ENCODE measurements around the gene MT1B.

MT1B gene

DNA sequence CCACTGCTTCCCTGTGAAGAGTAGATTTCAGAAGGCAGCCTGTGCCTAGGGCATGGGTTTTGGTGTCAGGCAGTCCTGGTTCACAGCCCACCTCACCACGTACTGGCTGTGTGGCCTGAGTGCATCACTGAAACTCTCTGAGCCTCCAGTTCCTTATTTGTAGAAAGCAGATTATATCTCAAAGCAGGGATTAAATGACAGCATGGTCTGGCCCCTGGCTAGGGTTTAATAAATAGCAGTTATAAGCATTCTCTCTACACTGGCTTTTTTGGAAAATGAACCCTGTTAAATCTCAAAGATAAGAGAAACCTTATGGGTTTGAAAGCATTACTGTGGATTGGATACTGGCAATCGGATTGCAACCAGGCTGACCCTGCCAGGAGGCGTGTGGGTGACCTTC lies 22.2 kb upstream of the MT1B start:
- peak overlapping the region; percentile 90 for H3K27ac ChIP-seq
- POLR2A ChIA-PET (ENCODE audit: low non-redundant PET), result no interaction called here
- CTCF ChIA-PET, result no interaction called here
- TF ChIP-seq, protein P1, sequence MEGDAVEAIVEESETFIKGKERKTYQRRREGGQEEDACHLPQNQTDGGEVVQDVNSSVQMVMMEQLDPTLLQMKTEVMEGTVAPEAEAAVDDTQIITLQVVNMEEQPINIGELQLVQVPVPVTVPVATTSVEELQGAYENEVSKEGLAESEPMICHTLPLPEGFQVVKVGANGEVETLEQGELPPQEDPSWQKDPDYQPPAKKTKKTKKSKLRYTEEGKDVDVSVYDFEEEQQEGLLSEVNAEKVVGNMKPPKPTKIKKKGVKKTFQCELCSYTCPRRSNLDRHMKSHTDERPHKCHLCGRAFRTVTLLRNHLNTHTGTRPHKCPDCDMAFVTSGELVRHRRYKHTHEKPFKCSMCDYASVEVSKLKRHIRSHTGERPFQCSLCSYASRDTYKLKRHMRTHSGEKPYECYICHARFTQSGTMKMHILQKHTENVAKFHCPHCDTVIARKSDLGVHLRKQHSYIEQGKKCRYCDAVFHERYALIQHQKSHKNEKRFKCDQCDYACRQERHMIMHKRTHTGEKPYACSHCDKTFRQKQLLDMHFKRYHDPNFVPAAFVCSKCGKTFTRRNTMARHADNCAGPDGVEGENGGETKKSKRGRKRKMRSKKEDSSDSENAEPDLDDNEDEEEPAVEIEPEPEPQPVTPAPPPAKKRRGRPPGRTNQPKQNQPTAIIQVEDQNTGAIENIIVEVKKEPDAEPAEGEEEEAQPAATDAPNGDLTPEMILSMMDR (conservative IDR thresholded peaks at IDR 0.05; ENCODE audit: low read depth), result no peak
- no peak for DNase-seq (ENCODE audit: low spot score)

DNA sequence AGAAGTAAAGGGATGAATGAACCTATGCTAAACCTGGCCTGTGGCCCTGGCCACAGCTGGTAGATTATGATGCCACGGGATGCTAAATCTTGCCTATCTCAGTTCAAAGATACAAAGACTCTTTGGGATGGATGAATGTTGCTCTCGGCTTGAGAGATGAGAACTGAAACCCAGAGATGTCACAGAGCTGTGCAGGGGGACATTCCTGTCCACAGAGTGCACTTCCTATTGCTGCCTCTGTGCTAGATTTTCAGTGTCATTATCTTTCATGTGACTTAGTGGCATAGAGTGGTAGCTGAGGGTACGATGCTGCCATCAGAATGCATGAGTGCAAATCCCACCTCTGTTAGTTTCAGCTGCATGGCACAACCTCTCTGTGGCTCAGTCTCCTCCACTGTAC lies 21.6 kb upstream of the MT1B start:
- no peak for DNase-seq (ENCODE audit: low spot score)
- H3K27ac ChIP-seq, result peak overlapping the region; percentile 90; the same call in 1 of the 2 replicates
- TF ChIP-seq, protein P1 (conservative IDR thresholded peaks at IDR 0.05; ENCODE audit: low read depth), result no peak
- ChIA-PET CTCF (interaction anchor here (0.6 to 1.1 kb wide), 2 partner anchors 44 to 72 kb away, joined by 3 read pairs; no protein-coding TSS in a partner anchor), POLR2A (ENCODE audit: low non-redundant PET) (no interaction called here)

DNA sequence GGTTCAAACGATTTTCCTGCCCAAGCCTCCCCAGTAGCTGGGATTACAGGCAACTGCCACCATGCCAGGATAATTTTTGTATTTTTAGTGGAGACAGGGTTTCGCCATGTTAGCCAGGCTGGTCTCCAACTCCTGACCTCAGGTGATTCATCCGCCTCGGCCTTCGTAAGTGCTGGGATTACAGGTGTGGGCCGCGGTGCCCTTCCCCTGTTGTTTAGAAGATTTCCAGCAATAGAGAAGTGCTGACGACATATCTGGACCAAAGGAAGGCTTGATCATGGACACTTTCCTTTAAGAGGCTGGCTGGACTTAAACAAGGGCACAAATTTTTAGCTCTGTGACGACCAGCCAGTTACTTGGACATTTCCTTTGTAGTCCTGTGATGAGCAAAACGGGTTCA lies 20.5 kb upstream of the MT1B start:
- TF ChIP-seq, protein P1 (conservative IDR thresholded peaks at IDR 0.05; ENCODE audit: low read depth), result no peak
- POLR2A ChIA-PET (ENCODE audit: low non-redundant PET), result no interaction called here
- H3K27ac ChIP-seq, result no peak overlapping the region
- DNase-seq (ENCODE audit: low spot score), result no peak
- CTCF ChIA-PET, result no interaction called here

DNA sequence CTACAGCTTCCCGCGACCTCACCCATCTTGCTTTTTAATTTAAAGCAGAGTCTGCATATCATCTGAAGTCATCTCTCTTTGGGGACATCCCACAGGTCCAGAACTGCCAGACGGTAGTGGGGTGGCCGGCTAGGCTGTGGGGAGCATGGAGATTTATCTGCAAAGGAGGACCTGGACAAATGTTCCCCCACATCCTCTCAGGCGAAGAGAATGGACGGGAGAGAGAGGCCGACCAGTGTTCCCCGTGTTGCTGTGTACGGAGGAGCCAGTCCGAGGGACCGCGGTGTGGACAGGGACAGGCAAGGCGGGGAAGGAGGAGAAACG lies 19.9 kb upstream of the MT1B start:
- TF ChIP-seq, protein P1 (conservative IDR thresholded peaks at IDR 0.05; ENCODE audit: low read depth), result no peak
- peak overlapping the region; percentile 24 for H3K27ac ChIP-seq
- ChIA-PET CTCF (no interaction called here), POLR2A (ENCODE audit: low non-redundant PET) (no interaction called here)
- no peak for DNase-seq (ENCODE audit: low spot score)

DNA sequence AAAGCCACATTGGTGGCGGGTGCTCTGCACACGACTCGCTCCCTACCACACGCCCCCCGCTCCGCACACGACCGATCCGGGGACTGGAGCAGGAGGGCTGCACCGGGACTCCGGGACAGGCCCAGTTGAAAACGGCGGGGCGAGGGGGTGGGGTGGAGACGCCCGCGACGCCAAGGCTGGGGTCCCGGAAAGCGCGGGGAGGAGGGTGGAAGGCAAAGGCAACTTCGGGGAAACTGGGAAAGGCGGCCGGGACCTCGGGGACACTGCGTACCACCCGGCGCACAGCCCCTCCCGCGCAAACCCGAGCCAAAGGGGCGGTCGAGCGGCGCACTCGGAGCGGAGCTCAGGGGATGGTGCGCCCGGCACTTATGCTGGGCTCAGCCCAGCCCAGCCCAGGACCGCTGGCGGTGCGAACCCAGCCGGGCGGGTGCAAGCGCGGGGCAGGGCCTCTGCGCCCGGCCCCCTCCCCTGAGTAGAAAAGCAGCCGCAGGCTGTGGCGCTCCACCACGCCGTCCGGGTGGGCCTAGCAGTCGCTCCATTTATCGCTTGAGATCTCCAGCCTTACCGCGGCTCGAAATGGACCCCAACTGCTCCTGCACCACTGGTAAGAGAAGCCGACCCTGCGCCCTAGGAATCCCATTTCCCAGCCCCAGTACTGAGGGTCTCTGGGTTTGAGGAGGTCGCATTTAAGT lies 19.4 kb upstream of the MT1B start, which contains the start of gene MT1M:
Gene MT1M, plus strand, starts transcription at position 504 of the 692 bp plus-strand sequence. Its CDS starts 73 bp downstream, at position 577.
- peak within 1 kb of the TSS; percentile 24 for H3K27ac ChIP-seq
- ChIA-PET POLR2A (ENCODE audit: low non-redundant PET) (no interaction called here), CTCF (no interaction called here)
- TF ChIP-seq, protein P1 (conservative IDR thresholded peaks at IDR 0.05; ENCODE audit: low read depth), result no peak
- no peak for DNase-seq (ENCODE audit: low spot score)

DNA sequence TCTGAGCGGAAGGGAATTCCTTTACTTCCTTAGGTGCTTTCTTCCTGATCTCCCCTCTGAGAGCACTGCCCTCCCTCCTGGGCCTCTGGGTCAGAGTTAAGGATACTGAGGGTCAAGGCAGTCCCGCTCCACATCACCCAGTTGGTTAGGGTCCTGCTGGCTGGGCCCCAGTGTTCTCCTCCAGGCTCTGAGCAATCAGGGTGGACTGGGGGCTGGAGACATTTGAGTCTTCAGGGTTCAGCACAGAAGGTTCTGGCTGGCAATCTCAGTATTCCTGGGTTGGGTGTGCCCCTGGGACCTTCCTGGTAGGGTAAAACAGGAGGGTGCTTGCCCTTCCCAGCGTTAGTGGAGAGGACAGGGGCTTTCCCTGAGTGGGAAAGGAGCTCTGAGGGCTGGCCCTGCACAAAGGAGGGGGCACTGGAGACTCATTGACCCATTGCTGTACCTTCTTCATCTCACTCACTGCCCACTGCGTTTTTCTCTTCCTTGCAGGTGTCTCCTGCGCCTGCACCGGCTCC lies 18.8 kb upstream of the MT1B start:
- ChIA-PET CTCF (no interaction called here), POLR2A (ENCODE audit: low non-redundant PET) (no interaction called here)
- TF ChIP-seq, protein P1 (conservative IDR thresholded peaks at IDR 0.05; ENCODE audit: low read depth), result no peak
- DNase-seq (ENCODE audit: low spot score), result no peak
- H3K27ac ChIP-seq, result peak overlapping the region; percentile 24
